Measurements from ENCODE around the gene MSANTD3. TPM values are rescaled to one million over a fixed set of nuclear protein-coding genes. Genes with fewer than 3 reads are reported as not detected.

The MSANTD3 gene
- total and polyA plus RNA-seq, 2 of the 4 experiments (the other 2 are of a cell fraction): 45.5 to 55.9 TPM

DNA sequence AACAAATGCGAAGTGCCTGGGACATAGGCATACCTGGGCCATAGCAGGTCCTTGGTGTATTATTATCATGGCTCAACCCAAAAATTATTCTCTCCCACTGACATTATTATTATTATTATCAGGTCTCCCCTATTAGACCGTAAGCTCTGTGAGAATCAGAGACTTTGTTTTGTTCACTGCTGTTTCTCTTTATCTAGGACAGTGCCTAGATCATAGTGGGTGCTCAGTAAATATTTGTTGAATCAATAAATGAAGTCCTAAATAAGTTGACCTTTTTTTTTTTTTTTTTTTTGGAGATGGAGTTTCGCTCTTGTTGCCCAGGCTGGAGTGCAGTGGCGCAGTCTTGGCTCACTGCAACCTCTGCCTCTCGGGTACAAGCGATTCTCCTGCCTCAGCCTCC lies 41.1 kb downstream of the MSANTD3 start:
- H3K23ac ChIP-seq (ENCODE audit: low read depth, low read length): no peak overlapping the region
- no peaks in the 10 kb centered on the region for H3K27me3 ChIP-seq (ENCODE audit: control insufficient read depth, insufficient read depth, low read length)
- no peak overlapping the region for H2AFZ ChIP-seq (replicated peaks; ENCODE audit: low read length, poor library complexity)
- H2BK5ac ChIP-seq (ENCODE audit: low read depth, low read length, poor library complexity, severe bottlenecking): no peak overlapping the region
- ChIA-PET CTCF (interaction anchor here (0.6 kb wide), 1 partner anchor 580 kb away, joined by 3 read pairs; no protein-coding TSS in a partner anchor), POLR2A (ENCODE audit: unreplicated experiment) (no interaction called here)
- no CpG with 5 or more reads among the region's 6 CpGs for WGBS, 2 experiments (ENCODE audit: extremely low coverage in 2 of 2, insufficient read length in 1 of 2)
- no peak overlapping the region for H2BK15ac ChIP-seq (ENCODE audit: low read depth, low read length)
- no peak overlapping the region for H4K8ac ChIP-seq (ENCODE audit: low read depth in 2 of 2, low read length in 2 of 2)
- no peak overlapping the region for H3K14ac ChIP-seq (replicated peaks; ENCODE audit: low read depth, low read length)
- H3K4me3 ChIP-seq (ENCODE audit: insufficient read depth, low read depth, low read length): no peak overlapping the region
- H3K4ac ChIP-seq (ENCODE audit: low read depth, low read length): no peak overlapping the region
- no peak overlapping the region for H2BK20ac ChIP-seq (ENCODE audit: low read depth, low read length)
- no peak overlapping the region for H3K56ac ChIP-seq (ENCODE audit: extremely low read depth, insufficient read depth, low read length)
- H2AK5ac ChIP-seq (ENCODE audit: low read depth, low read length): no peak overlapping the region
- no peak overlapping the region for H2AK9ac ChIP-seq (replicated peaks; ENCODE audit: low read depth, low read length, poor library complexity)
- H3K79me1 ChIP-seq (ENCODE audit: low read depth in 1 of 2, low read length in 2 of 2): peaks cover 14 to 16% of the 10 kb centered on the region in 2 experiments
- no peak overlapping the region for H4K5ac ChIP-seq (ENCODE audit: low read depth, low read length)
- H3K9me3 ChIP-seq (ENCODE audit: control insufficient read depth, insufficient read depth, low read length): no peaks in the 10 kb centered on the region
- no peak overlapping the region for H3K27ac ChIP-seq (ENCODE audit: insufficient read depth, low read length)
- dilution Hi-C loops (cut with HindIII; ENCODE audit: low sequenced_read_pairs, unreplicated experiment): no loop called here
- H4K91ac ChIP-seq (ENCODE audit: insufficient read depth, low read depth, low read length): no peak overlapping the region
- peaks cover 5% of the 10 kb centered on the region; the same call in 1 of the 2 replicates for H3K9me1 ChIP-seq (ENCODE audit: insufficient read depth, low read length)
- in situ Hi-C loops (cut with MboI; ENCODE audit: low sequenced_read_pairs): no loop called here
- intact Hi-C loops (cut with micrococcal nuclease): no loop called here
- H2BK120ac ChIP-seq (ENCODE audit: low read depth, low read length): no peak overlapping the region
- no peak for TF ChIP-seq RFX5 (IDR thresholded peaks at IDR 0.05; ENCODE audit: low read depth, low read length)
- TF ChIP-seq, protein P1, sequence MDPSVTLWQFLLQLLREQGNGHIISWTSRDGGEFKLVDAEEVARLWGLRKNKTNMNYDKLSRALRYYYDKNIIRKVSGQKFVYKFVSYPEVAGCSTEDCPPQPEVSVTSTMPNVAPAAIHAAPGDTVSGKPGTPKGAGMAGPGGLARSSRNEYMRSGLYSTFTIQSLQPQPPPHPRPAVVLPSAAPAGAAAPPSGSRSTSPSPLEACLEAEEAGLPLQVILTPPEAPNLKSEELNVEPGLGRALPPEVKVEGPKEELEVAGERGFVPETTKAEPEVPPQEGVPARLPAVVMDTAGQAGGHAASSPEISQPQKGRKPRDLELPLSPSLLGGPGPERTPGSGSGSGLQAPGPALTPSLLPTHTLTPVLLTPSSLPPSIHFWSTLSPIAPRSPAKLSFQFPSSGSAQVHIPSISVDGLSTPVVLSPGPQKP (IDR thresholded peaks at IDR 0.05; ENCODE audit: borderline replicate concordance, low read depth, low read length): no peak
- TF ChIP-seq CEBPB (IDR thresholded peaks at IDR 0.05; ENCODE audit: low read depth, low read length): no peak
- no peak for TF ChIP-seq RAD21 (IDR thresholded peaks at IDR 0.05; ENCODE audit: low read length)
- no peak for TF ChIP-seq RCOR1 (IDR thresholded peaks at IDR 0.05; ENCODE audit: insufficient replicate concordance, low read length)
- TF ChIP-seq SMC3 (IDR thresholded peaks at IDR 0.05; ENCODE audit: low read depth, low read length): no peak
- no peak for TF ChIP-seq BHLHE40 (IDR thresholded peaks at IDR 0.05; ENCODE audit: low read depth, low read length)
- TF ChIP-seq, protein P2, sequence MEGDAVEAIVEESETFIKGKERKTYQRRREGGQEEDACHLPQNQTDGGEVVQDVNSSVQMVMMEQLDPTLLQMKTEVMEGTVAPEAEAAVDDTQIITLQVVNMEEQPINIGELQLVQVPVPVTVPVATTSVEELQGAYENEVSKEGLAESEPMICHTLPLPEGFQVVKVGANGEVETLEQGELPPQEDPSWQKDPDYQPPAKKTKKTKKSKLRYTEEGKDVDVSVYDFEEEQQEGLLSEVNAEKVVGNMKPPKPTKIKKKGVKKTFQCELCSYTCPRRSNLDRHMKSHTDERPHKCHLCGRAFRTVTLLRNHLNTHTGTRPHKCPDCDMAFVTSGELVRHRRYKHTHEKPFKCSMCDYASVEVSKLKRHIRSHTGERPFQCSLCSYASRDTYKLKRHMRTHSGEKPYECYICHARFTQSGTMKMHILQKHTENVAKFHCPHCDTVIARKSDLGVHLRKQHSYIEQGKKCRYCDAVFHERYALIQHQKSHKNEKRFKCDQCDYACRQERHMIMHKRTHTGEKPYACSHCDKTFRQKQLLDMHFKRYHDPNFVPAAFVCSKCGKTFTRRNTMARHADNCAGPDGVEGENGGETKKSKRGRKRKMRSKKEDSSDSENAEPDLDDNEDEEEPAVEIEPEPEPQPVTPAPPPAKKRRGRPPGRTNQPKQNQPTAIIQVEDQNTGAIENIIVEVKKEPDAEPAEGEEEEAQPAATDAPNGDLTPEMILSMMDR (conservative IDR thresholded peaks at IDR 0.05; ENCODE audit: low read depth, low read length): no peak
- H3K36me3 ChIP-seq (ENCODE audit: control insufficient read depth, insufficient read depth, low read length): no peaks in the 10 kb centered on the region
- no peak overlapping the region for H3K4me2 ChIP-seq (ENCODE audit: low read depth, low read length)
- ATAC-seq (ENCODE audit: low read depth) (no peak), DNase-seq (no peak)
- H3K9ac ChIP-seq (ENCODE audit: low read depth, low read length): no peak overlapping the region
- no peaks in the 10 kb centered on the region; the same call in 1 of the 2 replicates for H4K20me1 ChIP-seq (ENCODE audit: insufficient read depth, low read length)
- no TSS peak for BruUV-seq (replicated peaks)
- H3K4me1 ChIP-seq (ENCODE audit: control insufficient read depth, insufficient read depth, low read length): no peaks in the 10 kb centered on the region
- H3K18ac ChIP-seq (ENCODE audit: low read depth, low read length): no peak overlapping the region
